ENCODE data around the gene ARHGEF39.

The ARHGEF39 gene

GRCh38 chr9:35664531-35665470 is at the start of gene ARHGEF39:
TSS of gene ARHGEF39 (minus strand) at chr9:35665195. CDS start at chr9:35665169, 26 bp downstream.
- CTCF ChIA-PET, result interaction anchor here (0.7 to 11.9 kb wide), 13 partner anchors 9 to 358 kb away, joined by 3 to 148 read pairs (median 5); partner anchors contain the start of genes CA9, CREB3 and TLN1
- no peak for DNase-seq (ENCODE audit: low read depth, low spot score)
- POLR2A ChIA-PET, result interaction anchor here (0.9 to 3.2 kb wide), 7 partner anchors 13 to 68 kb away, joined by 3 to 23 read pairs (median 6); partner anchors contain the start of genes CREB3, TLN1 and TPM2
- peak; percentile 31 for TF ChIP-seq CTCF (IDR thresholded peaks at IDR 0.05; ENCODE audit: insufficient read depth, low read length, missing control alignments)
- peak within 1 kb of the TSS; percentile 71 for H3K4me3 ChIP-seq (ENCODE audit: low read depth, low read length)

- CTCF ChIA-PET, result interaction anchor here (1.5 to 34.3 kb wide), 3 partner anchors 4 to 56 kb away, joined by 5 to 816 read pairs (median 816); partner anchors contain the start of genes CCDC107, CREB3, RMRP and TLN1
- POLR2A ChIA-PET, result interaction anchor here (0.8 to 4.7 kb wide), 4 partner anchors 9 to 23 kb away, joined by 3 to 36 read pairs (median 6); no protein-coding TSS in a partner anchor
- H3K4me3 ChIP-seq (ENCODE audit: low read depth, low read length), result no peak overlapping the region
- DNase-seq (ENCODE audit: low read depth, low spot score), result no peak
- no peak for TF ChIP-seq CTCF (IDR thresholded peaks at IDR 0.05; ENCODE audit: insufficient read depth, low read length, missing control alignments)
Measured at GRCh38 chr9:35714123-35714522, 49.1 kb upstream of the ARHGEF39 start.

GRCh38 chr9:35713578-35713977 is 48.6 kb upstream of the ARHGEF39 start:
- POLR2A ChIA-PET, result interaction anchor here (0.5 to 1.9 kb wide), 5 partner anchors 9 to 35 kb away, joined by 3 to 12 read pairs (median 4); no protein-coding TSS in a partner anchor
- CTCF ChIA-PET, result interaction anchor here (1.5 to 34.3 kb wide), 3 partner anchors 4 to 56 kb away, joined by 5 to 816 read pairs (median 816); partner anchors contain the start of genes CCDC107, CREB3, RMRP and TLN1
- no peak overlapping the region for H3K4me3 ChIP-seq (ENCODE audit: low read depth, low read length)
- DNase-seq (ENCODE audit: low read depth, low spot score), result no peak
- TF ChIP-seq CTCF (IDR thresholded peaks at IDR 0.05; ENCODE audit: insufficient read depth, low read length, missing control alignments), result no peak

GRCh38 chr9:35712762-35713400 is 47.9 kb upstream of the ARHGEF39 start:
- no peak for DNase-seq (ENCODE audit: low read depth, low spot score)
- POLR2A ChIA-PET, result interaction anchor here (0.6 to 3.0 kb wide), 5 partner anchors 9 to 20 kb away, joined by 3 to 12 read pairs (median 4); partner anchors contain the start of genes CREB3 and TLN1
- CTCF ChIA-PET, result interaction anchor here (1.1 to 34.3 kb wide), 4 partner anchors 5 to 109 kb away, joined by 4 to 816 read pairs (median 410); partner anchors contain the start of genes CREB3, TLN1 and TPM2
- H3K4me3 ChIP-seq (ENCODE audit: low read depth, low read length), result no peak overlapping the region
- TF ChIP-seq CTCF (IDR thresholded peaks at IDR 0.05; ENCODE audit: insufficient read depth, low read length, missing control alignments), result no peak

GRCh38 chr9:35711501-35712428 is 46.8 kb upstream of the ARHGEF39 start:
- no peak for TF ChIP-seq CTCF (IDR thresholded peaks at IDR 0.05; ENCODE audit: insufficient read depth, low read length, missing control alignments)
- no peak overlapping the region for H3K4me3 ChIP-seq (ENCODE audit: low read depth, low read length)
- no peak for DNase-seq (ENCODE audit: low read depth, low spot score)
- ChIA-PET POLR2A (interaction anchor here (0.7 to 3.0 kb wide), 7 partner anchors 10 to 22 kb away, joined by 3 to 16 read pairs (median 5); partner anchors contain the start of genes CREB3, TLN1 and TPM2), CTCF (interaction anchor here (1.1 to 34.3 kb wide), 4 partner anchors 6 to 108 kb away, joined by 4 to 816 read pairs (median 410); partner anchors contain the start of genes CREB3, TLN1 and TPM2)

Measured in AG04449 (cell line).